GM12892 (cell line): ENCODE results near the gene TP73.

Experiments
- DNase-seq: peaks from one replicate; pipeline ENCODE4 v3.0.0; 2011; ENCODE audit not compliant: insufficient read length
- FAIRE-seq: peaks from 2 replicates; lab custom pipeline; 2011; peaks lifted over from hg19 to GRCh38; lab: Jason Lieb, UNC
- POLR2A ChIP-seq: IDR thresholded peaks from 2 replicates; pipeline ENCODE4 v1.6.1; 2011; ENCODE audit warnings: low read depth, low read length, control low read depth
- POLR2AphosphoS5 ChIP-seq: IDR thresholded peaks from 2 replicates; pipeline ENCODE4 v1.6.1; 2011; ENCODE audit warnings: low read depth, low read length, control low read depth
- TAF1 ChIP-seq: IDR thresholded peaks from 2 replicates; pipeline ENCODE4 v1.6.1; 2011; ENCODE audit warnings: low read depth, mild to moderate bottlenecking, control low read depth, low read length, borderline replicate concordance

TP73 gene

GRCh38 chr1:3705341-3705950 lies 53.1 kb downstream of the TP73 start:
- FAIRE-seq (no peak), DNase-seq (no peak)
- TF ChIP-seq TAF1, result no peak
- TF ChIP-seq POLR2A, result no peak
- TF ChIP-seq POLR2AphosphoS5, result no peak

- FAIRE-seq (no peak), DNase-seq (no peak)
- no peak for TF ChIP-seq POLR2A
- no peak for TF ChIP-seq POLR2AphosphoS5
- no peak for TF ChIP-seq TAF1
Measured at GRCh38 chr1:3706651-3707297, 54.5 kb downstream of the TP73 start.

GRCh38 chr1:3707298-3707938 lies 55.1 kb downstream of the TP73 start:
- TF ChIP-seq POLR2AphosphoS5 (no peak), TAF1 (no peak), POLR2A (no peak)
- FAIRE-seq, result no peak

DNA sequence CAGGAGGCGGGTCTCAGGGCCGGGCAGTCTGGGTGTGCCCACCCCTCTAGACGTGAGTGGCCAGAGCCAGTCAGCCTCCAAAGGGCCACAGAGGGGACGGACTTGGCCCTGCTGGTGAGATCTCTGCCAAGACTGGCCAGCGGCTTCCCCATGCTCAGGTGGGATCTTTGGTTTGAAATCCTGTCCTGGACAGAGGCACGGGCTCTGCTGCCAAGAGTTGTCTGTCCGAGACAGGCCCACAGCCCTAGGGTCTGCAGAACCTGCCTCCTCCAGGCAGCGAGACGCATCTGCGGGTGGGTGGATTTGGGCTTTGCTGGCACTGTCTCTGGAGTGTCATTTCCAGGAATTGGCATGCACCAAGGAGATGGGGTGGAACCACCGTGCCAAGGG lies 55.6 kb downstream of the TP73 start:
- TF ChIP-seq POLR2A, result no peak
- no peak for TF ChIP-seq POLR2AphosphoS5
- no peak for TF ChIP-seq TAF1
- no peak for FAIRE-seq
- no peak for DNase-seq

More at GRCh38 chr1:3707298-3707938, 55.1 kb downstream of the TP73 start:
- no peak for DNase-seq

DNA sequence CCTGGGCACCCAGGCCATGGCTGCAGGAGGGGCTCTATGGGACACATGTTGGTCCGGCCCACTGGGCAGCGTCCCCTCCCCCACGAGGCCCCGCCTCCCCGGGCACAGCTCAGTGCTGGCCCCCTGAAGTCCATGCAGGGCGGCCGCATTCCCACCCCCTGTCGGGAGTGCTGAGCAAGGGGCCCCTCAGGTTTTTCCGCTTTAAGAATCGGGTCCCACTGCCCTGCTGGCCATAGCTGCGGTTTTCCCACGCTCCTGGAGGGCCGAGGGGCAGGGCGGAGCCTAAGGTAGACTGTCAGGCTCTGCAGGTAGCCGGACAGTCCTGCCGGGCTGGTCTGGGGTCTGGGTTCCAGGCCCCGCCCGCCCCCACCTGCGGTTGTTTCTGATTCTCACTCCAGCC lies 56.5 kb downstream of the TP73 start:
- no peak for DNase-seq
- no peak for TF ChIP-seq POLR2AphosphoS5
- no peak for TF ChIP-seq TAF1
- no peak for TF ChIP-seq POLR2A
- FAIRE-seq, result no peak

GRCh38 chr1:3710251-3710650 lies 57.9 kb downstream of the TP73 start:
- DNase-seq (no peak), FAIRE-seq (no peak)
- TF ChIP-seq TAF1, result no peak
- no peak for TF ChIP-seq POLR2A
- no peak for TF ChIP-seq POLR2AphosphoS5

- FAIRE-seq, result no peak
- TF ChIP-seq POLR2AphosphoS5 (no peak), POLR2A (no peak), TAF1 (no peak)
- no peak for DNase-seq
Measured at GRCh38 chr1:3711381-3711779, 59.1 kb downstream of the TP73 start.

GRCh38 chr1:3711780-3712451 lies 59.6 kb downstream of the TP73 start:
- TF ChIP-seq TAF1 (no peak), POLR2A (no peak), POLR2AphosphoS5 (no peak)
- FAIRE-seq (no peak), DNase-seq (no peak)

GRCh38 chr1:3712573-3713535 lies 60.5 kb downstream of the TP73 start:
- DNase-seq (no peak), FAIRE-seq (no peak)
- no peak for TF ChIP-seq POLR2AphosphoS5
- no peak for TF ChIP-seq POLR2A
- no peak for TF ChIP-seq TAF1

GRCh38 chr1:3713840-3714239 lies 61.5 kb downstream of the TP73 start:
- no peak for TF ChIP-seq POLR2A
- no peak for TF ChIP-seq TAF1
- no peak for TF ChIP-seq POLR2AphosphoS5
- FAIRE-seq (no peak), DNase-seq (no peak)
